ENCODE measurements around the gene C8A.

Gene C8A

GRCh38 chr1:56880774-56881173 lies 26.2 kb downstream of the C8A start:
- DNase-seq (ENCODE audit: insufficient read length, low spot score): no peak
- no peak for FAIRE-seq

GRCh38 chr1:56881417-56881816 lies 26.8 kb downstream of the C8A start:
- FAIRE-seq (no peak), DNase-seq (ENCODE audit: insufficient read length, low spot score) (no peak)

GRCh38 chr1:56890229-56890628 lies 35.6 kb downstream of the C8A start:
- DNase-seq (ENCODE audit: insufficient read length, low spot score) (no peak), FAIRE-seq (no peak)

GRCh38 chr1:56894014-56894413 lies 39.4 kb downstream of the C8A start:
- FAIRE-seq (no peak), DNase-seq (ENCODE audit: insufficient read length, low spot score) (no peak)

GRCh38 chr1:56897150-56898004 lies 42.8 kb downstream of the C8A start:
- DNase-seq (ENCODE audit: insufficient read length, low spot score): no peak
- no peak for FAIRE-seq

- no peak for FAIRE-seq
Observed at GRCh38 chr1:56898005-56898373, 43.4 kb downstream of the C8A start.

GRCh38 chr1:56898879-56899278 lies 44.3 kb downstream of the C8A start:
- DNase-seq (ENCODE audit: insufficient read length, low spot score): no peak
- no peak for FAIRE-seq

More at GRCh38 chr1:56898005-56898373, 43.4 kb downstream of the C8A start:
- DNase-seq (ENCODE audit: insufficient read length, low spot score): no peak

- no peak for FAIRE-seq
- no peak for DNase-seq (ENCODE audit: insufficient read length, low spot score)
Observed at GRCh38 chr1:56901716-56902115, 47.1 kb downstream of the C8A start.

GRCh38 chr1:56903778-56904177 lies 49.2 kb downstream of the C8A start:
- DNase-seq (ENCODE audit: insufficient read length, low spot score) (no peak), FAIRE-seq (no peak)

GRCh38 chr1:56904663-56905397 lies 50.2 kb downstream of the C8A start:
- no peak for DNase-seq (ENCODE audit: insufficient read length, low spot score)
- FAIRE-seq: no peak

GRCh38 chr1:56905667-56906066 lies 51.1 kb downstream of the C8A start:
- no peak for FAIRE-seq
- DNase-seq (ENCODE audit: insufficient read length, low spot score): no peak

GRCh38 chr1:56908619-56909221 lies 54.1 kb downstream of the C8A start:
- DNase-seq (ENCODE audit: insufficient read length, low spot score) (no peak), FAIRE-seq (no peak)

GRCh38 chr1:56910441-56910985 lies 55.9 kb downstream of the C8A start:
- DNase-seq (ENCODE audit: insufficient read length, low spot score) (no peak), FAIRE-seq (no peak)

- DNase-seq (ENCODE audit: insufficient read length, low spot score) (no peak), FAIRE-seq (no peak)
Observed at GRCh38 chr1:56911098-56911938, 56.7 kb downstream of the C8A start.

GRCh38 chr1:56912325-56912724 lies 57.7 kb downstream of the C8A start:
- DNase-seq (ENCODE audit: insufficient read length, low spot score) (no peak), FAIRE-seq (no peak)

GRCh38 chr1:56915960-56916359 lies 61.4 kb downstream of the C8A start:
- DNase-seq (ENCODE audit: insufficient read length, low spot score): no peak
- FAIRE-seq: no peak

GRCh38 chr1:56916630-56917029 lies 62.0 kb downstream of the C8A start:
- DNase-seq (ENCODE audit: insufficient read length, low spot score) (no peak), FAIRE-seq (no peak)

- FAIRE-seq: no peak
- no peak for DNase-seq (ENCODE audit: insufficient read length, low spot score)
Observed at GRCh38 chr1:56917356-56917755, 62.8 kb downstream of the C8A start.

- DNase-seq (ENCODE audit: insufficient read length, low spot score): no peak
- no peak for FAIRE-seq
Observed at GRCh38 chr1:56920591-56921001, 66.0 kb downstream of the C8A start.

GRCh38 chr1:56921479-56921878 lies 66.9 kb downstream of the C8A start:
- DNase-seq (ENCODE audit: insufficient read length, low spot score): no peak

More at GRCh38 chr1:56921479-56921878, 66.9 kb downstream of the C8A start:
- no peak for FAIRE-seq
